Measurements from ENCODE around the gene ARHGAP6. TPM values are rescaled to one million over a fixed set of nuclear protein-coding genes. Genes with fewer than 3 reads are reported as not detected.
A peak's percentile ranks its signal among the peaks of the same experiment; 100 is the strongest.

ARHGAP6 gene
- polyA plus RNA-seq, 1 donor = 15.0 TPM

DNA sequence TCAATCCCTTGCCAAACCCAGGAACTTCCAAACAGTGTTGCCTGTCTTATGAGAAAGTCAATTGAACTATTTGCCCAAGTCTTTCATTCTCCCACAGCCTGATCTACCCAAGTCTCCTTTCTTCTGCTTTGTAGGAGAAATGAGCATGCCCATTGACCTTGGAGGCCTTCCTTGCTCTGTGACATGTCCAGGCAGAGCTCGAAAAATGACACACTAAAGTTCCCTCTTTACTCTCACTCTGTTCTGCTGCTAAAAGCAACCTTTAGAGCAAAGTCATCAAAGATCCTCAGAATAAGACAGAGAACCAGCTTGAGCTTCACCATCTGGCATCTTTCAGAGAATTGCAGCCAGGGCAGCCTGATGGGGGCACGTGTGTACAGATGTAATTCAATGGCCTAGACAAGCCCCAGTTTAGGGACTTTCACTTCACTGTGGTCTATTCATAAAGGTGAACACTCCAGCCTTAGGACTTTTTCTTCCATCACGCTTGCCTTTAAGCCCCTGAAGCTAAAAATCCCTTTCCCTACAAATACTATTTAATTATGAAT lies 236.1 kb downstream of the ARHGAP6 start:
- no peak for DNase-seq

- peak; percentile 25 for DNase-seq
These were observed 238.2 kb downstream of the ARHGAP6 start for GRCh38 chrX:11427453-11428071.

DNA sequence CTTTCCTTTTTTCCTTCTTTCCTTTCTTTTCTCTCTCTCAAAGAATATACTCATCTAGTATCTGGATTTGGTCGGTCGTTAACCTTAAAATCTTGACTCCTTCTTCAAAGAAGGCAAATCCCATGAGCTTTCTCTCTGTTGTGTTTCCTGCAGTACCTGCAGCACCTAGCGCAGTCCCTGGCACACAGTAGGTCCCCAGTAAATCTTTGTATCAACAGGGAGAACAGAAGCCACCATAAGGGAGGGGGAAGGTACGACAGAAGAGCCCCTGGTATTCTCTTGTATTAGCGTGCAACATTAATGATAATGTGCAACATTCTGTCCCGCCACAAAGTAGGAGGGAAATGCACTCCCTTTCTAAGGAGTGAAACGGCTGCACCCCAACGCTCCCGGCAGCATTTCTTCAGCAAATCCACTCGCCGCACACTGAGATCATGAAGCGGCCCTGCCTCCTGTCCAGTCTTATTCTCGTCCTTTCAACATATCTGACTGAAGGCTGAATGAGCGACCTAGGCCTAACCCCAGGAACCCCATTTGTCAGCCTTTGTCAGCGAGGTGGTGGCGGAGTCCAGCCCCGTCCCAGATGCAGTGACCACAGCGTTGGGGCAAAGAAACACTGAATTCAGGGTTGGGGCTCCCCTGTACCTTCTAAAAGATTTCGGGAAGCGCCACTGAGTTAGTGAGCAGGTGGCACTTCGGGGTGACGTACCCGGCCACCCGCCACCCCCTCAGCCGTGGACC lies 238.8 kb downstream of the ARHGAP6 start:
- DNase-seq = no peak

DNA sequence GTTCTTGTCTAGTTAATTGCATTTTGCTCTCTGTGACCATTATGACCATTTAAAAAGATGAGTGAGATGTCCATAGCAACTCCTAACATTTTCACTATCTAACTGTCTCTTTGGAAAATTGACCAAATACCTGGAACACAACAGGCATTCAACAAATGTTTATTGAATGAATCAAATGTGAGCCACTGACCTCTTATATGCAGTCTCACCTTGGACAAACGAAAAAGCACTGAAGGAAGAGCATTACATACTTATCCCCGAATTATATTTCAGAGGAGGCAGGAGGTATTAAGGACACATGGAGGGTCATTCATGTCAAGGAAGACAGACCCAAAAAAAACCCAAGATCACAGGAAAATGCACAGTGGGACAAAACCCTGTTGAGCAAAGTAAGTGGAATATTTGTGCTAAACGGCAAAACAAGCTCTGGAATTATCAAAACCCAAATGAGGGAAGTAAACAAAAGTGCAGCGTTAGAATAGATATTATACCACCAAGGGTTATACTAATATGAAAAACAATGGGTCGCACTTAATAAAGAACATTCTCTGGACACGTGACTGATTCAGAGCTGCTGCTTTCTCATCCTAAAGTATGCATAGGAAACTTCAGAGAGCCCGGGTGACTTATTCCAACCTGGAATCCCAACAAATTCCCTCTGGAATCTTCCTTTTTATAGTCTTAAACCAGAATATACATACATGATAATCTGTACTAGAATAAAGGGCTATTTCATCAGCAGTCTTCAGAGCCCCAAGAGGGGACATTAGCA lies 240.6 kb downstream of the ARHGAP6 start:
- no peak for DNase-seq

- no peak for DNase-seq
These were observed 241.8 kb downstream of the ARHGAP6 start for GRCh38 chrX:11423949-11424348.

DNA sequence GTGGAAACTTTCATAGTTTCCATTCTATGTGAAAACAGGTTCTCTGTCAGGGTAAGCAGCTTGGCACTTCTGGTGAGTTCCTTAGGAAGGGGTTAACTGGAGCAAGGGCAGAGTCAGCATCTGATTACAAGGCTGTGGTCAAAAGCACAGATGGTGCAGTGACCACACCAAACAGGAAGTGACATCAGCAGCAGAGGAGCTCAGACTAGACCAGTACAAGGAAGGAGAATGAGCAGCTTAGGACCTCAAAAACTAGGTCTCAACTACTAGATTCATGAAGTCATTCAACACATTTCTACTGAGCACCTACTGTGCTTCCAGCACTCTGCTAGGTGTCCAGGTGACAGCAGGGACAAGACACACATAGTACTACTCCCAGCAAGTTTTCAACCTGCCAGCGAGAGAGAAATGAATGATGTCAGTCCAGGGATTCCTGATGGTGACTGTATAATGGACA lies 242.3 kb downstream of the ARHGAP6 start:
- DNase-seq = no peak

DNA sequence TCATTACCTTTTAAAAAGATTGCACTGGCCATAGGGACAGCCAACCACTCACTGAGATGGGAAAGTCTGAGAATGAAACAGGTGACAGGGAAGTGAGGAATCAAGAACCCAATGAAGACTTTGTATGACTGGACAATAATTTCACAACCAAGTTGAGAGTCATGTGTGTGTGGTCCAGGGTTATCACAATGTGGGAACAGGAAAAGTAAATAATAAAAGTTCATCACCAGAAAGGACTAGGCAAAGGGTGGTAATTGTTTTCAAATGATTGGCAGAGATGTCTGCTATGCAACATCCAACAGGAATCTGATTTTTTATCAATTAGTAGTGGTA lies 243.2 kb downstream of the ARHGAP6 start:
- no peak for DNase-seq

GRCh38 chrX:11421805-11422524 lies 243.8 kb downstream of the ARHGAP6 start:
- no peak for DNase-seq

DNA sequence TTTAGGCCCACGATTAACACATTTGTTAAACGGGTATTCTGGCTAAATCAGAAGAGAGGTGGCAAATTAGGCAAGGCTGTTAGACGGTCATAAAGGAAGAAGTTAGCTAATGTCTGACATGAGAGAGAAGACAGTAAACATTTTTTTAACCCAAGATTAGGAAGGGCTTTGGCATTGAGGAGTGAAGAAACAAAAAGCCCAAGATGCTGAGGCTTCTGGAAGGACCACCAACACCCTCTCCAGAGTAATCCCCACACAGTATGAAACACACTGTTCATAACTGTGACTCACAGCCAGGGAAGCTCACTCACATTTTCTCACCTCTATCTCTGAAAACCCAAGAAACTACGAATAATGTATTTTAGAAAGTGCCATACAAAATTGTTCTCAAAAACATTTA lies 244.9 kb downstream of the ARHGAP6 start:
- no peak for DNase-seq

GRCh38 chrX:11419102-11419501 lies 246.6 kb downstream of the ARHGAP6 start:
- no peak for DNase-seq

- no peak for DNase-seq
These were observed 249.1 kb downstream of the ARHGAP6 start for GRCh38 chrX:11416600-11416999.

DNA sequence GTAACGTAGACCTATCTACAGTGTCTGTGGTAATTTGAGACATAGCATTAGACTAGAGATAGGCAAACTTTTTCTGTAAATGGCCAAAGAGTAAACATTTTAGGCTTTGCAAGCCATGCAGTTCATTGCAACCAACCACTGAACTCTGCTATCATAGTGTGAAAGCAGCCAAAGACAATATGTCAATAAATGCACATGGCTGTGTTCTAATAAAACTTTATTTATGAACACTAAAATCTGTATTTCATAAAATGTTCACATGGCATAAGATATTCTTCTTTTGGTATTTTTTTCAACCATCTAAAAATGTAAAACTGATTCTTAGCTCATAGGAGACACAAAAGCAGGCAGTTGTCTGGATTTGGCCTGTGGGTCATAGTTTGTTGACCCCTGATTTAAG lies 251.6 kb downstream of the ARHGAP6 start:
- no peak for DNase-seq

- no peak for DNase-seq
These were observed 252.8 kb downstream of the ARHGAP6 start for GRCh38 chrX:11412715-11413623.

DNA sequence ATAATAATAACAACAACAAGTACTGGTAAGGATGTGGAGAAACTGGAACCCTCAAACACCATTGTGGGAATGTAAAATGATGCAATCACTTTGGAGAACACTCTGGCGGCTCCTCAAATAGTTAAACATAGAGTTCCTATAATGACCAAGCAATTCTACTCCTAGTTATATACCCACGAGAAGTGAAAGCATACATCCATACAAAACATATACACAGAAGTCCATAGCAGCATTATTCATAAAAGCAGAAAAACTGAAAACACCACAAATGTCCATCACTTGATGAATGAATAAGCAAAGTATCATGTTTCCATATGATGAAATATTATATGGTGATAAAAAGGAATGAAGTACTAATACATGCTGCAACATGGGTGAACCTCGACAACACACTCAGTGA lies 255.8 kb downstream of the ARHGAP6 start:
- no peak for DNase-seq

DNA sequence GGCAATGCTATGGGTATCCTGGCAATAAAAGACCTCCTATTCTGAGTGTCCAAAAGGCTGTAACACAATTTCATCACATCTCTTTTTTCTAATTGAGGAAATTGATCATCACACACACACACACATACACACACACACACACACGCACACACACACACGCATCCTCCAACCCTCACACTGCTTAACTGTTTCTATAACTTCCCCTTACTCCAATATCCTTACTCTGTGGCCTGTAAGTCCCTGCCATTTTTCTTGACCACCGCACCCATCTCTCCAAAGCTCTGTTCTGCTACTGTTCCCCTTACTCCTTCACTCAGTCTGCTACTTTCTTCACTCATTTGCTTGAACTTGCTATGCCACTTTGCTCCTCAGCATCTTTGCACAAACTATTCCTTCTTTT lies 256.9 kb downstream of the ARHGAP6 start:
- DNase-seq = no peak

DNA sequence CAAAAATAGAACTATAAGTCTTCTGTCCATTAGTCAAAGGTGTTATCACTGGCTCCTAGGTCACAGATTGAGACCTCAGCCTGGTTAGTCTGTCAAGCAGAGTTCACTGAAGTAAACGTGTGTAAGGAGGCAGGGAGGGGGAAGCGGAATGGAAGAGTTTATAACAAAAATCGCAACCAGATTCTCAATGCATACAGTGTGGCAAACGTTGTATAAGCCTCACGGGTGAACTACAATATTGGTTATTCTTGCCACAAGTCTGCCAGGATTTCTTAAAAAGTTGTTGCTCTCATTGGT lies 257.7 kb downstream of the ARHGAP6 start:
- DNase-seq = no peak

DNA sequence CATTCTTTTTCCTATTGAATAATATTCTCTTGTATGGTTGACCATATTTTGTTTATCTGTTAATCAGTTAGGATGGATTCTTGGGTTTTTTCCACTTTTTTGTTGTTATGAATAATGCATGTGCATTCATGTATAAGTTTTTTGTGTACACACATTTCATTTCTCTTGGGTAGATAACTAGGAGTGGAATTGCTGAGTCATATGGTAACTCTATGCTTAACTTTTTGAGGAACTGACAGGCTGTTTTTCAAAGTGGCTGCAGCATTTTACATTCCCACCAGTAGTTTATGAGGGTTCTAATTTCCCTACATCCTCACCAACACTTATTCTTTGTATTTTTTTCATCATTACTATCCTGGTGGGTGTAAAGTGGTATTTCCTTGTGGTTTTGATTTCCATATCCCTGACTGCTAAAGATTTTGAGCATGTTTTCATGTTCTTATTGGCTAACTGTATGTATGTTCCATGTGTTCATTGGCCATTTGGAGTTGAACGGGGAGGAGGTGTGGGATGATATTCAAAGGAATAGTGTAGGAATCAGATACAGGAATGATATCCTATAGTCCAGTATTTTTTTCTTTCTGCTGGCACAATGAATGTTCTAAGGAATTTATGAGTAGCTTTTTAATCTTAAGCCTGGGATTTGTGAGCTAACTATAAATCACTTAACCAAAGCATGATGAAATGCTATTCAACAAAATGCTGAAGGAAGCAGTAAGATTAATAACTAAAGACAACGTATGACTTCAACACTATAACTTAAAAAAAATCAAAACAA lies 258.2 kb downstream of the ARHGAP6 start:
- DNase-seq = no peak

DNA sequence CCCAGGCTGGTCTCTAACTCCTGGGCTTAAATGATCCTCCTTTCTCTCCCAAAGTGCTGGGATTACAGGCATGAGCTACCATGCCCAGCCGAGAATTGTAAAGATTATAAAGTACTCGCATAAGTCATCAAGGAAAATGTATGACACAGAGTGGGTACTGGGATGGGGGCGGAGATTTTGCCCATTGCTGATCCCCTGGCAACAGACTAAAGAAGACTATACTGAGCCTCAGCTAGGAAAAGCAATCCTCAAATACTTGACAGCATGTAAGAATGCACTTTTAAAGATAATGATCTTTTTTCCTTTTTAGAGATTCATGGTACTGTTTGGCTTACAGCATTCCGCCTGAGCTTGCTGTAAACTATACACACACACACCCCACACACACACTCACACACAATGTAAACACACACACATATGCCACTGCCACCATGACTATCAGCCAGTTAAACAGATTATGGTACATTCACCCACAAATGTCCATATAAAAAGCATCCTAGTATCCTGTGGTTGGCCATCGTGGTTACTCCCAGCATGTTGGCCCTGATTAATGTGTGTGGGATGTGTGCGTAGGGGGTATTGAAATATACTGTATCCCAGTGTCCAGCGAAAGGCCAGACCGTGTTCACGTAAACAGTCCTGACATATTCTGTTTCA lies 259.5 kb downstream of the ARHGAP6 start:
- DNase-seq = peak; percentile 53

DNA sequence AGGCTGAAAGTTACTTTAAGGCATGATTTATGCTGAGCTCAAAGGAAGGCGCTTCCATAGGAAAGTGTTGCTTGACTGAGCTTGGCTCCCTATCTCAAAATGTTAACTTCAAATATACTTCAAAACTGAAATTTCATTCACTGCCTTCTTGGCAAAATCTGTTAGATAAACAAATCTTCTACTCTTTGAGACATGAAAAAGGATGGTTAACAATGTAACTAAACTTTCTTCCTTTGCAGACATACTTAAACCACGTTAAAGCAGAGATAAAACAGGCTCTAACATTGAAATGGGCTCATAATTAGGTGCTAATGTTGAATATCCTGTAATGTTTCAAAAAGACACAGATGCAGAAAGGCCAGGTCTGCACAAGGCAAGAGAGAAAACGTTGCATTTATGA lies 262.1 kb downstream of the ARHGAP6 start:
- no peak for DNase-seq

DNA sequence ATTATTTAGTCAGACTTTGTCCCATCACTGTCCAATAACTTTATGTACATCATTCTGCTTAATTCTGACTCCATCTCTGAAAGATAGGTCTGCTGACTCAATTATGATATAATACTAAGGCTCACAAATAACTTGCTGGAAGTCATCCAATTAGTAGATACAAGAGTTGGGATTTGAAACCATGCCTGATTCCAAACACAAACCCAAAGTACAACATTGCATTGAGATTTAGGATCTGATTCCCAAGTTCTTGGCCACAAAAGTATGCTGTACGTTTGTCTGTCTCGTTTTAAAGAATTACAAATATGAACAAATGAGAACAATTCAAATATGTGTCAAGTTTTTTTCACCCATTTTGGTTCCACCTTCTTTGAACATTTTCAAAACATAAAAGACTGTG lies 263.8 kb downstream of the ARHGAP6 start:
- DNase-seq = no peak

Data from left kidney (tissue), 2 donors.